PC-3 (cell line): ENCODE measurements around the gene GOSR1. TPM values are rescaled to one million over a fixed set of nuclear protein-coding genes. Genes with fewer than 3 reads are reported as not detected.
"Not testable (repeated sequence)": the region's sequence is repeated elsewhere in the genome, so short reads cannot be mapped to it uniquely, and the experiment has no call there.

Source experiments
- ATAC-seq: fragments of 200-7000 bp; cut with Tn5 transposase; 2 replicates; pipeline ENCODE4 v1.9.1; 2020; ENCODE audit warnings: mild to moderate bottlenecking, moderate library complexity
- BruUV-seq: library from RNA; stranded (reverse); fragments of 400-500 nt; replicated peaks from 2 replicates; lab custom pipeline; 2021; lab: Mats Ljungman, UMichigan
- CTCF ChIA-PET: fragments of 300-600 bp; sonication (Branson Sonifier 250); formaldehyde crosslinking; loops from one replicate; lab custom pipeline; 2022; ENCODE audit warnings: antibody characterized with exemption; lab: Charles Lee
- POLR2A ChIA-PET: fragments of 300-600 bp; sonication (Branson Sonifier 250); formaldehyde crosslinking; loops from one replicate; lab custom pipeline; 2022; ENCODE audit warnings: antibody characterized with exemption; ENCODE audit not compliant: unreplicated experiment; lab: Charles Lee
- DNase-seq: peaks from one replicate; pipeline ENCODE4 v3.0.0-alpha.2; 2015
- H2AFZ ChIP-seq: fragments of 300-600 bp; sonication (generic); 2 replicates; pipeline ENCODE4 v1.6.0; 2016; ENCODE audit warnings: antibody characterized with exemption, low read length
- H3F3A ChIP-seq: fragments of 300-600 bp; sonication (generic); one replicate; pipeline ENCODE4 v1.6.0; 2017; ENCODE audit warnings: antibody characterized with exemption, low read length, control low read depth, mild to moderate bottlenecking; ENCODE audit not compliant: unreplicated experiment
- H3K27ac ChIP-seq: fragments of 300-600 bp; sonication (generic); 2 replicates; pipeline ENCODE4 v1.5.1; 2016; ENCODE audit warnings: mild to moderate bottlenecking, low read length
- H3K27me3 ChIP-seq: fragments of 300-600 bp; sonication (generic); 2 replicates; pipeline ENCODE4 v1.6.1; 2016; ENCODE audit warnings: low read length, mixed read lengths
- H3K36me3 ChIP-seq: fragments of 300-600 bp; sonication (generic); 2 replicates; pipeline ENCODE4 v1.6.1; 2016; ENCODE audit warnings: low read depth, mixed run types, low read length, mixed read lengths
- H3K4me1 ChIP-seq: fragments of 300-600 bp; sonication (generic); 2 replicates; pipeline ENCODE4 v1.5.1; 2016; ENCODE audit warnings: low read length; ENCODE audit not compliant: insufficient read depth
- H3K4me2 ChIP-seq: fragments of 300-600 bp; sonication (generic); 2 replicates; pipeline ENCODE4 v1.6.0; 2016; ENCODE audit warnings: low read length
- H3K4me3 ChIP-seq: fragments of 300-600 bp; sonication (generic); 2 replicates; pipeline ENCODE4 v1.5.1; 2016; ENCODE audit warnings: mild to moderate bottlenecking, low read length, mixed read lengths
- H3K79me2 ChIP-seq: fragments of 300-600 bp; sonication (generic); 2 replicates; pipeline ENCODE4 v1.6.1; 2017; ENCODE audit warnings: low read length, mixed read lengths
- H3K9ac ChIP-seq: fragments of 300-600 bp; sonication (generic); 2 replicates; pipeline ENCODE4 v1.6.0; 2016; ENCODE audit warnings: mild to moderate bottlenecking, low read length
- H3K9me2 ChIP-seq: fragments of 300-600 bp; sonication (generic); replicated peaks from 2 replicates; pipeline ENCODE4 v1.6.1; 2016; ENCODE audit warnings: mixed run types, low read length, mixed read lengths
- H3K9me3 ChIP-seq: fragments of 300-600 bp; sonication (generic); 2 replicates; pipeline ENCODE4 v1.6.1; 2016; ENCODE audit warnings: low read length, mixed read lengths
- H4K20me1 ChIP-seq: fragments of 300-600 bp; sonication (generic); 2 replicates; pipeline ENCODE4 v1.6.1; 2016; ENCODE audit warnings: low read length, mixed read lengths
- CTCF ChIP-seq: fragments of 300-600 bp; sonication (generic); conservative IDR thresholded peaks from 2 replicates; pipeline ENCODE4 v1.5.1; 2017; ENCODE audit warnings: antibody characterized with exemption, low read depth, mild to moderate bottlenecking, low read length
- EZH2 ChIP-seq: fragments of 300-600 bp; sonication (generic); IDR thresholded peaks from one replicate; pipeline ENCODE4 v1.6.1; 2017; ENCODE audit warnings: antibody characterized with exemption, mild to moderate bottlenecking, low read length; ENCODE audit not compliant: unreplicated experiment
- EZH2phosphoT487 ChIP-seq: fragments of 300-600 bp; sonication (generic); IDR thresholded peaks from 2 replicates; pipeline ENCODE4 v1.6.1; 2018; ENCODE audit warnings: mild to moderate bottlenecking, antibody characterized with exemption, low read length, borderline replicate concordance
- intact Hi-C: fragments of 100-400 bp; cut with micrococcal nuclease; formaldehyde crosslinking; loops from 2 replicates; pipeline ENCODE4 v1.9.0; 2023
- total RNA-seq: library from RNA; depleted of rRNA; stranded (reverse); fragments of >200 nt; gene quantifications from 2 replicates; pipeline ENCODE4 v1.2.3, GENCODE V29; 2014

Gene GOSR1
- total RNA-seq, 1 experiment from 2014 or later: 22.2 TPM

GRCh38 chr17:30450125-30451027, 26.8 kb upstream of the GOSR1 start:
- CTCF ChIA-PET: no interaction called here
- no peaks in the 10 kb centered on the region for H3K27me3 ChIP-seq
- no peaks in the 10 kb centered on the region for H4K20me1 ChIP-seq
- BruUV-seq: no TSS peak
- ATAC-seq (no peak), DNase-seq (peak; percentile 53)
- no peaks in the 10 kb centered on the region for H3K36me3 ChIP-seq
- TF ChIP-seq EZH2 (no peak), CTCF (no peak), EZH2phosphoT487 (no peak)
- no peaks in the 10 kb centered on the region for H3K9me3 ChIP-seq
- H2AFZ ChIP-seq: no peak overlapping the region
- intact Hi-C loops: no loop called here
- no peak overlapping the region for H3K4me2 ChIP-seq
- H3K9me2 ChIP-seq: no peaks in the 10 kb centered on the region
- H3K79me2 ChIP-seq: no peaks in the 10 kb centered on the region
- no peak overlapping the region for H3K27ac ChIP-seq
- no peaks in the 10 kb centered on the region for H3F3A ChIP-seq
- no peak overlapping the region for H3K9ac ChIP-seq
- peaks cover 9% of the 10 kb centered on the region; the same call in 1 of the 2 replicates for H3K4me1 ChIP-seq
- POLR2A ChIA-PET: no interaction called here
- H3K4me3 ChIP-seq: no peak overlapping the region

GRCh38 chr17:30454635-30455034, 22.6 kb upstream of the GOSR1 start:
- Histone ChIP-seq H3K9me2 (no peaks in the 10 kb centered on the region), H3K27me3 (no peaks in the 10 kb centered on the region), H3K4me2 (no peak overlapping the region), H3K4me1 (peaks cover 9% of the 10 kb centered on the region; the same call in 1 of the 2 replicates), H3K9ac (no peak overlapping the region), H2AFZ (no peak overlapping the region), H3K9me3 (no peaks in the 10 kb centered on the region), H3F3A (no peaks in the 10 kb centered on the region), H3K4me3 (no peak overlapping the region), H3K36me3 (no peaks in the 10 kb centered on the region; the same call in 1 of the 2 replicates), H3K27ac (no peak overlapping the region), H3K79me2 (no peaks in the 10 kb centered on the region), H4K20me1 (no peaks in the 10 kb centered on the region)
- TF ChIP-seq EZH2phosphoT487: no peak
- no peak for TF ChIP-seq EZH2
- no peak for TF ChIP-seq CTCF
- ChIA-PET CTCF (no interaction called here), POLR2A (no interaction called here)
- intact Hi-C loops: no loop called here
- no TSS peak for BruUV-seq
- DNase-seq (no peak), ATAC-seq (no peak)

- H3K36me3 ChIP-seq: peaks cover 6% of the 10 kb centered on the region
- H3K9me3 ChIP-seq: no peaks in the 10 kb centered on the region
- H3K4me1 ChIP-seq: no peaks in the 10 kb centered on the region
- H3K27me3 ChIP-seq: no peaks in the 10 kb centered on the region
- no peaks in the 10 kb centered on the region for H3F3A ChIP-seq
- H3K27ac ChIP-seq: no peak overlapping the region
- no peak overlapping the region for H3K4me3 ChIP-seq
- H2AFZ ChIP-seq: no peak overlapping the region
- TF ChIP-seq EZH2phosphoT487: no peak
- TF ChIP-seq EZH2: no peak
- TF ChIP-seq CTCF: no peak
- ChIA-PET POLR2A (no interaction called here), CTCF (no interaction called here)
- intact Hi-C loops: no loop called here
- H3K9ac ChIP-seq: no peak overlapping the region
- DNase-seq: no peak
- no peaks in the 10 kb centered on the region for H3K9me2 ChIP-seq
- no peaks in the 10 kb centered on the region for H3K79me2 ChIP-seq
- BruUV-seq: no TSS peak
- no peak overlapping the region for H3K4me2 ChIP-seq
- no peaks in the 10 kb centered on the region for H4K20me1 ChIP-seq
- no peak for ATAC-seq
These were observed 18.8 kb upstream of the GOSR1 start for GRCh38 chr17:30458371-30458770.

GRCh38 chr17:30458797-30459413, 18.3 kb upstream of the GOSR1 start:
- H3K4me2 ChIP-seq, H3K27ac ChIP-seq, POLR2A ChIA-PET, H3K27me3 ChIP-seq, H3F3A ChIP-seq, H3K9me2 ChIP-seq, H3K79me2 ChIP-seq, H3K36me3 ChIP-seq, intact Hi-C loops, H3K4me3 ChIP-seq, ATAC-seq, H3K9ac ChIP-seq, CTCF ChIA-PET, H4K20me1 ChIP-seq, H2AFZ ChIP-seq, H3K4me1 ChIP-seq, DNase-seq, BruUV-seq, H3K9me3 ChIP-seq: not testable (repeated sequence)
